Measurements from ENCODE around the gene SLC13A5.

DNA sequence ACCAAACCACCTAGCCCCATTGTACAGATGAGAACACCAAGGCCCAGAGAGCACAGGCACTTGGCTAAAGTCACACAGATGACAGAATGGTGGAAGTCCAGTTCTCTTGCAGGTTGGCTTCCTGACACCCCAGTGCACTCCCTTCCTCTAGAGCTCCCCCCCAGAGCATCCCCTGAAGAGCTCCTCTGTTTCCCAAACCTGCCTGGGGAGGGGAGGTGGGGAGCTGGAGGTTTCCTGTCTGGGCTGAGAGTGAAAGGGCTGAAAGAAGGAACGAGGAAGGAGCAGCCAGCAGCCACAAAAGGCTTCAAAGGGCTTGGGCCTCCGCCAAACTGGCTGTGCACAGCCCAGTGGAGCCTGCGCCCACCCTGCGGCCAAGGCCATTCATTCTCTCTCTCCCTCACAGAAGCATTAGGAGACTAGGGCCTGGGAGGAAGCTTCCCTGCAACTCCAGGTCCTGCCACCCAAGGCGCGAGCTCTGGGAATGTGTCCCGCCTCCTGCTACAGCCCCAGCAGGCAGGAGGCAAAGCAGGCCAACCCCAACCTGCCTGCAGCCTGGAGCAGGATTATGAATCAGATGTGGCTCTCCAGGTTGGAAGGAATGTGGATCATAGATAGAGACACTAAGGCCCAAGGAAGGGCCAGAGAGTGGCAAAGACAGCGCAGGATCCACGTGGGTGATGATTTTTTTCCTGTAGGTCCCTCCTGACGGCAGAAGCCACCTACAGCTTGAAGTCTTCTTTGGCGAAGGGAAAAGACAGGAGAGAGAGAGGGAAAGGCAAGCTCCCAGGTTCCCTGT, 913 bp downstream of the SLC13A5 start:
- no peak for TF ChIP-seq POLR2A (IDR thresholded peaks at IDR 0.05; ENCODE audit: extremely low read depth, insufficient read length)
- TF ChIP-seq CTCF (IDR thresholded peaks at IDR 0.05; ENCODE audit: low read depth, low read length) = no peak

Data from NB4 (cell line).